Measurements from ENCODE around the gene KCNK7. TPM values are rescaled to one million over a fixed set of nuclear protein-coding genes. Genes with fewer than 3 reads are reported as not detected.

Gene KCNK7
- total RNA-seq, 1 experiment from 2014 or later, result 0.58 TPM

GRCh38 chr11:65607614-65608426 lies 12.2 kb upstream of the KCNK7 start:
- Histone ChIP-seq H3K79me2 (ENCODE audit: low read length) (peaks cover 32% of the 10 kb centered on the region), H3K4me3 (ENCODE audit: low read length) (no peak overlapping the region), H3K4me1 (ENCODE audit: insufficient read depth, low read length) (peaks cover 19% of the 10 kb centered on the region), H3K27ac (ENCODE audit: low read length) (no peak overlapping the region), H3K9me3 (ENCODE audit: low read length) (no peaks in the 10 kb centered on the region), H2AFZ (ENCODE audit: low read length) (no peak overlapping the region), H3K9me2 (replicated peaks; ENCODE audit: low read length) (no peaks in the 10 kb centered on the region), H3K9ac (ENCODE audit: low read length) (no peak overlapping the region), H3K36me3 (ENCODE audit: low read depth, low read length) (peaks cover 21% of the 10 kb centered on the region), H4K20me1 (ENCODE audit: low read length) (no peaks in the 10 kb centered on the region; the same call in 1 of the 2 replicates), H3F3A (ENCODE audit: low read length, unreplicated experiment) (no peaks in the 10 kb centered on the region), H3K27me3 (ENCODE audit: low read length) (no peaks in the 10 kb centered on the region), H3K4me2 (ENCODE audit: low read length) (no peak overlapping the region)
- BruUV-seq (replicated peaks), result no TSS peak
- ChIA-PET POLR2A (ENCODE audit: unreplicated experiment) (no interaction called here), CTCF (no interaction called here)
- DNase-seq (no peak), ATAC-seq (no peak)
- no peak for TF ChIP-seq CTCF (conservative IDR thresholded peaks at IDR 0.05; ENCODE audit: low read depth, low read length)
- TF ChIP-seq EZH2 (IDR thresholded peaks at IDR 0.05; ENCODE audit: low read length, unreplicated experiment), result no peak
- TF ChIP-seq EZH2phosphoT487 (IDR thresholded peaks at IDR 0.05; ENCODE audit: borderline replicate concordance, low read length), result no peak
- intact Hi-C loops (cut with micrococcal nuclease), result no loop called here

GRCh38 chr11:65606876-65607613 lies 11.4 kb upstream of the KCNK7 start:
- CTCF ChIA-PET, result no interaction called here
- Histone ChIP-seq H3K27me3 (ENCODE audit: low read length) (no peaks in the 10 kb centered on the region), H3K9ac (ENCODE audit: low read length) (no peak overlapping the region), H4K20me1 (ENCODE audit: low read length) (no peaks in the 10 kb centered on the region; the same call in 1 of the 2 replicates), H3K36me3 (ENCODE audit: low read depth, low read length) (peaks cover 21% of the 10 kb centered on the region), H3K4me1 (ENCODE audit: insufficient read depth, low read length) (peaks cover 12% of the 10 kb centered on the region), H3K9me2 (replicated peaks; ENCODE audit: low read length) (no peaks in the 10 kb centered on the region), H3F3A (ENCODE audit: low read length, unreplicated experiment) (no peaks in the 10 kb centered on the region), H3K4me3 (ENCODE audit: low read length) (no peak overlapping the region), H3K4me2 (ENCODE audit: low read length) (no peak overlapping the region), H3K9me3 (ENCODE audit: low read length) (no peaks in the 10 kb centered on the region), H2AFZ (ENCODE audit: low read length) (no peak overlapping the region), H3K79me2 (ENCODE audit: low read length) (peaks cover 24% of the 10 kb centered on the region), H3K27ac (ENCODE audit: low read length) (no peak overlapping the region)
- intact Hi-C loops (cut with micrococcal nuclease), result no loop called here
- DNase-seq (no peak), ATAC-seq (no peak)
- BruUV-seq (replicated peaks), result no TSS peak
- POLR2A ChIA-PET (ENCODE audit: unreplicated experiment), result no interaction called here
- no peak for TF ChIP-seq EZH2phosphoT487 (IDR thresholded peaks at IDR 0.05; ENCODE audit: borderline replicate concordance, low read length)
- no peak for TF ChIP-seq EZH2 (IDR thresholded peaks at IDR 0.05; ENCODE audit: low read length, unreplicated experiment)
- TF ChIP-seq CTCF (conservative IDR thresholded peaks at IDR 0.05; ENCODE audit: low read depth, low read length), result no peak
